Body of pancreas (tissue), 4 donors: ENCODE data around the gene CDCA8. TPM values are rescaled to one million over a fixed set of nuclear protein-coding genes. Genes with fewer than 3 reads are reported as not detected.

Source experiments
- ATAC-seq: fragments of 150-250 bp; one replicate; pipeline ENCODE4 v1.9.1; 2016
- DNase-seq, 4 donors: peaks; one replicate each; pipeline ENCODE4 v3.0.0-alpha.2; 2019
- H3K27ac ChIP-seq, 4 donors: fragments of 200-600 bp; sonication (generic); 1 replicate in 3 of 4; 2 replicates in 1 of 4; pipeline versions ENCODE4 v1.5.1 to v1.6.1; 2016 to 2019; ENCODE audit warnings: mild to moderate bottlenecking in 1 of 4, mixed read lengths in 1 of 4, moderate library complexity in 1 of 4
- H3K27me3 ChIP-seq, 2 donors: fragments of 200-600 bp; sonication (generic); one replicate each; pipeline ENCODE4 v1.6.0; 2016; ENCODE audit warnings: mild to moderate bottlenecking in 1 of 2
- H3K36me3 ChIP-seq, 2 donors: fragments of 200-600 bp; sonication (generic); replicated peaks in 1 of 2; 2 replicates each; pipeline ENCODE4 v1.5.1; 2016; ENCODE audit warnings: low read depth in 2 of 2; ENCODE audit not compliant: insufficient read depth in 1 of 2
- H3K4me1 ChIP-seq: fragments of 200-600 bp; sonication (generic); one replicate; pipeline ENCODE4 v1.6.0; 2016
- H3K4me3 ChIP-seq, 2 donors: fragments of 200-600 bp; sonication (generic); 1 replicate in 1 of 2; 2 replicates in 1 of 2; pipeline ENCODE4 v1.5.1; 2016 to 2019
- H3K9me3 ChIP-seq, 3 donors: fragments of 200-600 bp; sonication (generic); 1 replicate in 2 of 3; 2 replicates in 1 of 3; pipeline ENCODE4 v1.5.1; 2016
- CTCF ChIP-seq, 7 experiments: fragments of 450-650 bp in 4 of 7; fragments of 200-600 bp in 3 of 7; sonication (generic) in 3 of 7; IDR thresholded peaks; one replicate each; pipeline ENCODE4 v1.5.1; 2016 to 2019; ENCODE audit warnings: antibody characterized with exemption in 7 of 7
- POLR2A ChIP-seq, 3 donors: fragments of 450-650 bp; IDR thresholded peaks; one replicate each; pipeline ENCODE4 v1.6.1; 2016; ENCODE audit warnings: antibody characterized with exemption in 3 of 3, mild to moderate bottlenecking in 2 of 3
- WGBS, 2 donors: methylation state at CpG; one replicate each; pipeline ENCODE4 v1.1.5; 2017; 5-methylcytosine and 5-hydroxymethylcytosine counted together
- intact Hi-C: fragments of 100-400 bp; cut with DNase I; formaldehyde crosslinking; loops from one replicate; pipeline ENCODE4 v1.15.1; 2023
- total RNA-seq, 2 donors: library from RNA; depleted of rRNA; stranded (reverse); fragments of >200 nt; gene quantifications; one replicate each; pipeline ENCODE4 v1.1.0, GENCODE V29; 2016

The CDCA8 gene
- total RNA-seq, 2 donors from 2014 or later: not detected

- DNase-seq (no peak), ATAC-seq (no peak)
- Histone ChIP-seq H3K9me3 (no peaks in the 10 kb centered on the region), H3K27me3 (no peaks in the 10 kb centered on the region), H3K4me3 (no peak overlapping the region), H3K27ac (no peak overlapping the region), H3K36me3 (no peaks in the 10 kb centered on the region), H3K4me1 (no peaks in the 10 kb centered on the region)
- intact Hi-C loops: no loop called here
- 77 to 86% methylated on average over 4 of the region's 4 CpGs for WGBS, 2 donors
- TF ChIP-seq CTCF (IDR thresholded peaks at IDR 0.05) (no peak), POLR2A (IDR thresholded peaks at IDR 0.05) (no peak)
Measured at GRCh38 chr1:37708471-37708870, 16.2 kb downstream of the CDCA8 start.

GRCh38 chr1:37714226-37714625 lies 21.9 kb downstream of the CDCA8 start:
- 77 to 87% methylated on average over 8 of the region's 8 CpGs for WGBS, 2 donors
- no peaks in the 10 kb centered on the region for H3K36me3 ChIP-seq

GRCh38 chr1:37714689-37715088 lies 22.4 kb downstream of the CDCA8 start:
- Histone ChIP-seq H3K27me3 (no peaks in the 10 kb centered on the region), H3K4me1 (no peaks in the 10 kb centered on the region), H3K27ac (no peak overlapping the region), H3K4me3 (no peak overlapping the region), H3K36me3 (no peaks in the 10 kb centered on the region), H3K9me3 (no peaks in the 10 kb centered on the region)
- ATAC-seq (no peak), DNase-seq (no peak)
- intact Hi-C loops: no loop called here
- 86 to 91% methylated on average over 4 of the region's 4 CpGs for WGBS, 2 donors
- TF ChIP-seq CTCF (IDR thresholded peaks at IDR 0.05) (no peak), POLR2A (IDR thresholded peaks at IDR 0.05) (no peak)

More at GRCh38 chr1:37714226-37714625, 21.9 kb downstream of the CDCA8 start:
- H3K4me1 ChIP-seq: no peaks in the 10 kb centered on the region
- H3K9me3 ChIP-seq: no peaks in the 10 kb centered on the region
- intact Hi-C loops: no loop called here
- ATAC-seq (no peak), DNase-seq (no peak)
- TF ChIP-seq CTCF (IDR thresholded peaks at IDR 0.05) (no peak), POLR2A (IDR thresholded peaks at IDR 0.05) (no peak)
- H3K27me3 ChIP-seq: no peaks in the 10 kb centered on the region
- H3K27ac ChIP-seq: no peak overlapping the region
- no peak overlapping the region for H3K4me3 ChIP-seq

- Histone ChIP-seq H3K4me1 (no peaks in the 10 kb centered on the region), H3K36me3 (no peaks in the 10 kb centered on the region), H3K4me3 (no peak overlapping the region), H3K9me3 (no peaks in the 10 kb centered on the region), H3K27me3 (no peaks in the 10 kb centered on the region), H3K27ac (no peak overlapping the region)
- DNase-seq (no peak), ATAC-seq (no peak)
- TF ChIP-seq POLR2A (IDR thresholded peaks at IDR 0.05): no peak
- TF ChIP-seq CTCF (IDR thresholded peaks at IDR 0.05): no peak
- intact Hi-C loops: no loop called here
- WGBS, 2 donors: 74 to 86% methylated on average over 3 to 4 of the region's 4 CpGs
Measured at GRCh38 chr1:37716321-37716720, 24.0 kb downstream of the CDCA8 start.

GRCh38 chr1:37717631-37718030 lies 25.3 kb downstream of the CDCA8 start:
- WGBS, 2 donors: 93% methylated on average over 4 of the region's 6 CpGs; no CpG with 5 or more reads in 1 of the 2 donors
- no peak overlapping the region for H3K4me3 ChIP-seq
- no peaks in the 10 kb centered on the region for H3K9me3 ChIP-seq
- no peaks in the 10 kb centered on the region for H3K4me1 ChIP-seq
- no peaks in the 10 kb centered on the region for H3K27me3 ChIP-seq
- no peak for TF ChIP-seq CTCF (IDR thresholded peaks at IDR 0.05)
- no peak for TF ChIP-seq POLR2A (IDR thresholded peaks at IDR 0.05)
- no peak for ATAC-seq
- no peak overlapping the region for H3K27ac ChIP-seq
- no peaks in the 10 kb centered on the region for H3K36me3 ChIP-seq
- DNase-seq: no peak
- intact Hi-C loops: no loop called here
